IPS-11a (cell line): ENCODE measurements around the gene DDX17.

Source experiments
- H3K4me3 ChIP-seq: one replicate; pipeline ENCODE4 v1.5.1; 2013; ENCODE audit warnings: low read depth, low read length, control low read depth

The DDX17 gene

DNA sequence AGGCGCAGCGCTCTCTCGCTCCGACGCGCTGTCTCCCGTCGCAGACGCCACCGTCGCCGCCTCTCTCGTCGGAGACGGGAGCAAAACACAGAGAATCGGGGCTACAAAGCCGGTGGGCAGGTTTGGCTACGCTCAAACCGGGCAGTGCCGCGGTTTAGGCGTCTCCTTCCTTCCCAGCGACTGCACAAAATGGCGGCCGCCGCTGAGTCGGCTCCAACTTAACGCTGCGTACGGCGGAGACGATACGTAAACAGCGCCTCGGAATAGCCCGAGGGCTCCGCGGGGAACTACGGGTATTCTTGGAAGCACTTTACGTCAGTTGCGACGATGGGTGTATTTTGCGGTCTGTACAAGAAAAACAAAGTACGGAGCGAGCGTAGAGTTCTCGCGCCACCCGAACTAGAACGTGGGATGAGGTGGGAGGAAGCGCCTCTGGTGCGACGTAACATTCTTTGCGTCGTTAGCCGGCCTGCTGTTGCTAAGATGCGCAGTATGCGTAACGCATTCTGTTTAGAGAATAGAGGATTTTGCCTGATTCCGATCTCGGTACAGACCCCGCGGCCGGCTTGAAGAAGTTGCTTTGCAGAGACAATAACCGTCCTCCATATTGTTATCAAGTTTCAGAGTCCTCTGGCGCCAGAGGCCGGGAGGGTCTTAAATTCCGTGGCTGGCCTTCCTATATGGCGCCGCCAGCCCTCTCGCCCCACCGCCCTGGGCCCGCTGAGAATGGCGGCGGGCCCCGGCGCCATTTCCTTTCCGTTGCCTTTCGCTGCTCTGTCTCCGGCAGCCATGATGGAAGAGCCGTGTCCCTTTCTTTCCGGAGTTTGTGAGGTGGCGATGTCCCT, at the start of gene DDX17:
DDX17 (minus strand) TSS at position 194 of the 845 bp plus-strand sequence.
- peak within 1 kb of the TSS; percentile 97 for H3K4me3 ChIP-seq

DNA sequence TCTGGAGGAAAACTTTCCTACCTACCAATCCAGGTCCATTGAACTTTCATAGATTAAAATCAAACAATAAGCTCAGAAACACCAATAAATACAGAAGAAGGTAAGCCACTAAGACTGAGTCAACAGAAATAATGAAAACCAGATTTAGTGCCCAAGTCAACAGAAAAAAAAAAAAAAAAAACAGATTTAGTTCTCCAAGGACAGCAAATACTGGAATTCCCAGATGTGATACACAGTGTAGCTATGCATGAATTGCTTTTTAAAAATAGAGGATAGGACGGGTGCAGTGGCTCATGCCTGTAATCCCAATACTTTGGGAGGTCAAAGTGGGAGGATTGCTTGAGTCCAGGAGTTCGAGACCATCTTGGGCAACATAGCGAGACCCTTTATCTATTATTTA, 48.2 kb upstream of the DDX17 start:
- no peak overlapping the region for H3K4me3 ChIP-seq

- no peak overlapping the region for H3K4me3 ChIP-seq
Measured at GRCh38 chr22:38549101-38549894, 43.2 kb upstream of the DDX17 start.

- H3K4me3 ChIP-seq, result no peak overlapping the region
Measured at GRCh38 chr22:38540701-38541100, 34.6 kb upstream of the DDX17 start.

DNA sequence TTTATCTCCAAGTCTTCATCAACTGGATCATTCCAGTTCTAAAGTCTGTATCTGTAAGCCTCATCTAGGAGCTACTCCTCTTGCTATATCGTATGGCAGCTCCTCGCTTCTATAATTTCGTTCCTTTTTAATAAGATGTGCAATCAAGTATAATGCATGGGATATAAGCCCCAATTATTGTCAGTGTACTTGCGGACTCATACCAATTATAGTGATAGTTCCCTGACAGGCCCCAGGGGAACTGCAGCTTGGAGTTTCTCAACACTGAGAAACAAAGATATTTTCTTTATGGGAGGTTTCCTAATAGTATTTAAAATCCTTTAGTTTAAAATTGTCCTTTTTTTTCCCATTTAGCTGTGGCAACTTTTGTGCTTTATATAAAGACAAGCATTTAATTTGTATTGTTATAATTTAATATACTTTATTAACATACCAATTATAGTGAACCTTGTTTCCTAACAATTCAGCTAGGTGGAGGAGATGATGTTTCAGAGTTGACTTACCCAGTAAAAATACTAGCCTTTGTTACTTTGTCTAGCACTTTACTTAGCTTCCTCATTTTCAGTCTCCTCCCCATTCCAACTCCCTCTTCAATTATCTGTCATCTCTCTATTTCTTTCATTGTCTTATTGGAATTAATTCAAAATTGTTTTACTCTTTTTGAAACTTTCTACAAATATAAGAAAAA, 25.3 kb upstream of the DDX17 start:
- no peak overlapping the region for H3K4me3 ChIP-seq

DNA sequence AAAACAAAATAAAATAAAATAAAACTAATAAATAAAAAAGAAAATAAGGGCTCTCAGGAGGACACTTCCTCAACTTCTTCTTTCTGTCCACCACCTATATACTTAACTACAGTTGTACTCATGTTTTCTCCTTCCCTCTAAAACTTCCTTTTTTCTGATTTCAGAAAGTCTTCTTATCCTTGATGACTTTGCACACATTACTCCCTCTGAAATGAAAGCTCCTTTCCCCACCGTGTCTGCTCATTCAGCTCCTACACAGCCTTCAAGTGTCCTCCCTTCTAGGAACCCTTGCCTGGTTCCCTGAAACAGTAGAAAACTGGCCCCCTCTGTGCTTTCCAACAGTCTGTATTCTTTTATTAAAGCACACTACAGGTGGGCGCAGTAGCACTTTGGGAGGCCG, 18.3 kb upstream of the DDX17 start:
- H3K4me3 ChIP-seq, result no peak overlapping the region

DNA sequence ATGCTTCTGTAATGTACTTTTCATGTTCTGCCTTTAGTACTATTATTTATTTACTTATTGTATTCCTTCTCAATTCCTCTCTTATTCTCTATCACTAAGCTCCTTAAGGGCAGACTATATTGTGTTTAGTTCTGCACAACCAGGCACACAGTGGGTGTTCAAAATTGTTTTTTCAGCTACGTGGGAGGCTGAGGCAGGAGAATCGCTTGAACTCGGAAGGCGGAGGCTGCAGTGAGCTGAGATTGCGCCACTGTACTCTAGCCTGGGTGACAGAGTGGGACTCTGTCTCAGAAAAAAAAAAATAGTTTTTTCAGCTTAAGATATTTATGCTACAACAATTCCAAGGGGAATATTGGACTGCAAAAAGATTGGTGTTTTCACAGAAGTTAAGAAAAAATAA, 17.4 kb upstream of the DDX17 start:
- no peak overlapping the region for H3K4me3 ChIP-seq

GRCh38 chr22:38523029-38523428, 16.9 kb upstream of the DDX17 start:
- no peak overlapping the region for H3K4me3 ChIP-seq

DNA sequence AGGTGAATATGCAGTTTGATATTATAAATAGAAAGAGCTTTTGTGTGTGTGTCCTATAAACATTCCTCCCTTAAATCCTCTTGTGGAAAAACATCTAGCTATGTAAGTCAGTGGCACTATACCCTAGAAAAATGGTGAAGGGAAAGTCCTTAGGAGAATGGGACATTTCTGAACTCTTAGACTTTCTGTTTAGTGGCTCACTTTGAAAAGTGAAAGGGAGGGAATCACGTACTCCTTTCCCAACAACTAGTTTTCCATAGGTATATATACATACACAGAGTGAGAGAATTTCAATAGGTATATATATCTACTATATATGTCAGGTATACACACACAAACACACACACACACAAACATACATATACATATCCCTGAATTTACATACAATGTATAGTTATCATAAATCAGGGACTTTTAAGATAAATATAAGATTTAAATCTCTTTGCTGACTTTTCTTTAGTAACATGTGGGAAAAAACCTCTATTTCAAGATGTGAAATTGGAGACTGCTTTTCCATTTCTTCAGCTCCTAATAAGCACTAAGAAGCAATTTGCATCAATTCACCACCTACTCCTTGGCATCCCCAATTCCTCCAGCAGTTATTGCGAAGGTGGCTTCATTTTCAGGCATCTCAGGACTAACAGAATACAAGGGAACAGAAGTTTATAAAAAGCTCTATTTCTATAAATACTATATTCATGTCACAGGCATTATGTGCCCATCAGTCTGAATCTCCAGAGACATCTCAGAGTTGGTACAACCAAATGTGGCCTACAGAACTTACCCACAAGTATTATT, 13.5 kb upstream of the DDX17 start:
- no peak overlapping the region for H3K4me3 ChIP-seq

DNA sequence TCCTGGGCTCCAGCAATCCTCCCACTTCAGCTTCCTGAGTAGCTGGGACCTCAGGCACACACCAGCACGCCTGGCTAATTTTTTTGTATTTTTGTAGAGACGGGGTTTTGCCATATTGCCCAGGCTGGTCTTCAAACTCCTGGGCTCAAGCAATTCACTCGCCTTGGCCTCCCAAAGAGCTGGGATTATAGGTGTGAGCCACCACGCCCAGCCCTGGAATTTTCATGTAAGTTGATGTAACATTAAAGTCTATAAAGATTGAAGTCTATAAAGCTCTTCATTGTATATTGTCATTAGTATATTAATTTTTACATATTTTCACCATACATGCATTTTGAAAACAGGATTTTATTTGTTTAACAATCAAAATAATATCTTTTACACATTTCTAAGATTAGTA, 12.5 kb upstream of the DDX17 start:
- H3K4me3 ChIP-seq, result no peak overlapping the region

DNA sequence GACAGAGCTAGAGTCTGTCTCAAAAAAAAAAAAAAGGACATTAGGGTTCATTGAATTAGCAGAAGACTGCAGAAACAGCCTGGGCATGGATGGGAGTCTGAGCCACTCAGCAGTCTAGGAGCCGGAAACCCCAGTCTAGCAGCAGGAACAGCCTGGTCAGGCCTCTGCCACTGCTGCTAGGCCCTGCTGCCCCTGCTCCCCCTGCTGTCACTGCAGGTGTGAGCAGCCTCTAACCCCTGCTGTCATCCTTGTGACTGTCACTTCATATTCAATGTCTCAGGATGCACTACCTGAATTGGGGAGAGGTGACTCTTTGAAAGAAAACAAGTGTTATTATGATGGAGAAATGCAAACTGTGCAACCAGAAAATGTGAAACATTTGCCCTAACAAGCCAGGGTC, 7.0 kb upstream of the DDX17 start:
- H3K4me3 ChIP-seq, result no peak overlapping the region

DNA sequence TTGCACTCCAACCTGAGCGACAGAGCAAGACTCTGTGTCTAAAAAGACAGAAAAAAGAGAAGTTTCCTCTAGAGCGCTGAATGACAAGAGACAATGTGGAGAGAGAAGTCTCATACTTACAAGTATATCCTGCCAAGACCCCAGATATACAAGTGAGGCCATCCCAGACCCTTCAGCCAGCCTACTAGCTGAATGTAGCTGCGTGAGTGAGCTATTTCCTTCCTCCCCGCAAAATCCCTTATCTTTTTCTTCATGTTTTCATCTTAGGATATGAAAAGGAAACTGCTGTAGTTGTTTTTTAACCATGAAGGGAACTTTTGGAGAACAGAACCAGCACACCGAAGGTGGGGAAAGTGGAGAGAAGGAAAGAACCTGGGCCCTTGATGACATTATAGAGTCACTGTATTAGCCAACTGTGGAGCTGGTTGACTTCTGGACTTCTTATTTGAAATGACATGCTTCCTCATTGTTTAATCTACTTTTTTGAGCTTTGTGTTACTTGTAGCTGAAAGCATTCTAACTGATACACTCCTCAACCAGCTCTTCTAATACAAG, 4.4 kb upstream of the DDX17 start:
- no peak overlapping the region for H3K4me3 ChIP-seq

DNA sequence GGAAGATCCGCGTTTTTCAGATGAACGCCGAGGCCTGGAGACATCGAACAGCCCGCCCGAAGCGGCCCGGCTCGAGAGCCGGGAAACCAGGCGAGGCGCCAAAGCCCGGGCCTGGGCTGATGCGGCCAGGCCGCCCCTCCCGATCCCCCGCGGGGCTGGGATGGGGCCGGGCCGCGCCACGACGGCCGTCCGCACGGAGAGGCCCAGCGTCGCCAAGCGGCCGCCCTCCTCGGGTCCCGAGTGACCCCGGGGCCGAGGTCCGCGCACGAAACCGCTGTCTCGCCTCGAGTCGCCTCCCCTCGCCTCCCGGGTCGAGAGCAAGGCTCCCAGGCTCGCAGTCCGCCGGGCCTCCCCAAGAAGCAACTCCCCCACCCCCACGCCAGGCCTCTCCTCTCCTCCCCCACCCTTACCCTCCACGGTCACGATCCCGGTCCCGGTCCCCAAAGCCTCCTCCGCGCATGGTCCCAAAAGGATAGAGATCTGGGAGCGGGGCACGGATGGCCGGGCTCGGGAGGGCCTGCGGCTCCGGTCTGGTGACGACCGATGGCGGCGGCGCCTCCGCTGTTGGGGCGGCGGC, 482 bp downstream of the DDX17 start:
- peak overlapping the region; percentile 97 for H3K4me3 ChIP-seq

- H3K4me3 ChIP-seq, result peak overlapping the region; percentile 97
Measured at GRCh38 chr22:38504731-38505540, 1.2 kb downstream of the DDX17 start.

DNA sequence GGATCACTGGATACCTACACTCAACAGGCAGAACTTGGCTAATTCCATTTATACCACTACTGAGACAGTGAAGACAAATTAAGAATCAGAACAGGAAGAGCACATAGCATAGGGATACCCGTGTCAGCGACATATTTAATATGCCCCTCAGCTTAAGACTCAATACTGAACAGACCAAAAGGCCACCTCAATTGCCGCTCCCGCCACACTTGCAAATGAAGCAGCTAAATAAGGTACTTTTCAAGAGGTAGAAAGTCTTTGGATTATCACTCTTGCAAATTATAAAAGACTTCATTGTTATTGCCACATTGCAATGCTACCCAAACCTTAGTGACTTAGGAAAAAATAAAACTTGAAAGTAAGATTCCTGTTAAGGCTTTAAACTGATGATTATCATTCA, 3.1 kb downstream of the DDX17 start:
- H3K4me3 ChIP-seq, result no peak overlapping the region

DNA sequence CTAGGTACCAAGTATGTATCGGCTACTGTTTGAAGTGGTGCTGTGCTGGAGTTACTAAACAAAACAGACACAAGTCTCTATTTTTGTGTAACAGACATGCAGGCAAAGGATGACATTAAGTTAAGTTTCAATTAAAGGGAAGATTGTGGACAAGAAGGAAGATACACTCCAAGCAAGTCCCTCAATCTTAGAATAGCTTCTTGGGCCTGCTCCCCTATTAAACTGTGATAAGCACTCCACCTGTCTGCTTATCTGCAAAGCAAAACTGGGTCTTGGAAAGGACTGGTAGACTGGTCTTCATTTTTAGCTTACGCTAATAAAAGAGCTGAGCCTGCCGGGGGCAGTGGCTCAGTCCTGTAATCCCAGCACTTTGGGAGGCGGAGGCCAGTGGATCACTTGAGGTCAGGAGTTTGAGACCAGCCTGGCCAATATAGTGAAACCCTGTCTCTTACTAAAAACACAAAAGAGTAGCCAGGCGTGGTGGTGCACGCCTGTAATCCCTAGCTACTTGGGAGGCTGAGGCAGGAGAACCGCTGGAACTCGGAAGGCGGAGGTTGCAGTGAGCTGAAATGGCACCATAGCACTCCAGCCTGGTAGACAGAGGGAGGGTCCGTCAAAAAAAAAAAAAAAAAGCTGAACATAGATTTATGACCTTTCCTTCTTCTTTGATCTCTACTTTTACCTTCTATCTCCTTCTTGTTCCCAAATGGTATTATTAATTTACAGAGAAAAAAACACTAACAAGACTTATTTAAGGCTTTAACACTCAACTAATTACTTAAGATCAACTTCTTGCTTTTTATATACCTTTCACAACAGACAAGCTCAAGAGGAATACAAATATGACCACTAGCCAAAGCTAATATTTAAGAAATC, 4.1 kb downstream of the DDX17 start:
- H3K4me3 ChIP-seq, result no peak overlapping the region

DNA sequence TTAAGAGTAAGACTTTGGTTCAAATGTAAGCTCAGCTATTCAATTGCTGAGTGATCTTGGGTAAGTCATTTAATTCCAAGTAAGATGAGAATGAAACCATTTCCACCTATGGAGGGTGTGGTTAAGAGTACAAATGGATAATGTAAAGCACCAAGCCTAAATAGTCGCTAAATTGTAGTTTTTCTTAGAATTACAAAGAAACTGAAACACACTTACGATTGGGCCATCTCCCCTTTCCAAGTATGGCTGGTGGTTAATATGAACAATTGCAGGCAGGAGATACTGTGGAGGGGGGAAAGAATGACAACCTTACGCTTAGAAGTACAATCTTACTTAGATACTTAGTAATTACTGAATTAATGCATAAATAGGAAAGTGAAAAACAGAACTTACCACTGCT, 8.2 kb downstream of the DDX17 start:
- no peak overlapping the region for H3K4me3 ChIP-seq

- H3K4me3 ChIP-seq, result no peak overlapping the region
Measured at GRCh38 chr22:38494939-38495338, 11.2 kb downstream of the DDX17 start.
